K562 (cell line): ENCODE results near the gene DNAJC1. TPM values are rescaled to one million over a fixed set of nuclear protein-coding genes. Genes with fewer than 3 reads are reported as not detected.

Experiments
- BCLAF1 ChIP-seq, 2 experiments: fragments of 450-650 bp in 1 of 2; IDR thresholded peaks; 2 replicates each; pipeline ENCODE4 v1.6.1; 2011 to 2017; ENCODE audit warnings: low read depth in 2 of 2, antibody characterized with exemption in 1 of 2, borderline replicate concordance in 1 of 2, low read length in 1 of 2, mild to moderate bottlenecking in 1 of 2, mixed read lengths in 1 of 2; ENCODE audit not compliant: control insufficient read depth in 1 of 2
- BHLHE40 ChIP-seq: IDR thresholded peaks from 2 replicates; pipeline ENCODE4 v1.6.1; 2011; ENCODE audit warnings: low read length, improper control_type of control experiment
- CREB5 ChIP-seq: fragments of 250-450 bp; sonication (Bioruptor Pico); IDR thresholded peaks from 2 replicates; pipeline ENCODE4 v1.5.0; 2020; ENCODE audit warnings: mild to moderate bottlenecking
- FOXK1 ChIP-seq: sonication (generic); formaldehyde crosslinking; IDR thresholded peaks from 2 replicates; pipeline ENCODE4 v1.8.0; 2022; ENCODE audit warnings: missing genetic modification reagents, mild to moderate bottlenecking, borderline replicate concordance
- FOXM1 ChIP-seq, 2 experiments: fragments of 450-650 bp in 1 of 2; sonication (generic) in 1 of 2; formaldehyde crosslinking in 1 of 2; IDR thresholded peaks; 2 replicates each; pipeline versions ENCODE4 v1.6.1 to v1.9.0; 2017 to 2022; ENCODE audit warnings: low read depth in 2 of 2, mild to moderate bottlenecking in 2 of 2, missing genetic modification reagents in 1 of 2, moderate library complexity in 1 of 2
- HMG20A ChIP-seq: fragments of 450-650 bp; formaldehyde crosslinking; conservative IDR thresholded peaks from 2 replicates; pipeline ENCODE4 v1.4.0; 2020; ENCODE audit warnings: mild to moderate bottlenecking, mixed read lengths
- HNRNPUL1 ChIP-seq: fragments of 200-400 bp; formaldehyde crosslinking; IDR thresholded peaks from 2 replicates; pipeline ENCODE4 v1.6.1; 2017; ENCODE audit warnings: low read length
- IRF9 ChIP-seq: fragments of 450-650 bp; IDR thresholded peaks from 2 replicates; pipeline ENCODE4 v1.6.1; 2016; ENCODE audit warnings: missing biosample characterization, missing genetic modification characterization
- KDM4B ChIP-seq, 2 experiments: fragments of 450-650 bp in 1 of 2; sonication (generic) in 1 of 2; IDR thresholded peaks; 2 replicates each; pipeline ENCODE4 v1.6.1; 2016 to 2017; ENCODE audit warnings: borderline replicate concordance in 2 of 2, antibody characterized with exemption in 1 of 2, low read depth in 1 of 2, mild to moderate bottlenecking in 1 of 2
- MNT ChIP-seq, 2 experiments: fragments of 450-650 bp; conservative IDR thresholded peaks; 2 replicates each; pipeline ENCODE4 v1.6.1; 2017; ENCODE audit warnings: mild to moderate bottlenecking in 2 of 2, moderate library complexity in 2 of 2
- SMC3 ChIP-seq: conservative IDR thresholded peaks from 2 replicates; pipeline ENCODE4 v1.6.1; 2011; ENCODE audit warnings: low read depth, low read length, improper control_type of control experiment; ENCODE audit not compliant: insufficient read depth
- TAL1 ChIP-seq: fragments of 450-650 bp; IDR thresholded peaks from 2 replicates; pipeline ENCODE4 v1.6.1; 2016; ENCODE audit warnings: mild to moderate bottlenecking
- TCF7L2 ChIP-seq: fragments of 150-350 bp; IDR thresholded peaks from 2 replicates; pipeline ENCODE4 v1.6.1; 2016; ENCODE audit warnings: low read depth, mild to moderate bottlenecking, low read length, moderate library complexity
- XRCC3 ChIP-seq: fragments of 450-650 bp; IDR thresholded peaks from 2 replicates; pipeline ENCODE4 v1.6.1; 2017; ENCODE audit warnings: mild to moderate bottlenecking, moderate library complexity
- ZC3H11A ChIP-seq: IDR thresholded peaks from 2 replicates; pipeline ENCODE4 v1.6.1; 2012; ENCODE audit warnings: low read depth, low read length, improper control_type of control experiment
- ZNF212 ChIP-seq: fragments of 450-650 bp; formaldehyde crosslinking; IDR thresholded peaks from 2 replicates; pipeline ENCODE4 v1.4.0; 2020; ENCODE audit warnings: mild to moderate bottlenecking
- ZNF778 ChIP-seq: fragments of 450-650 bp; formaldehyde crosslinking; IDR thresholded peaks from 2 replicates; pipeline ENCODE4 v1.4.0; 2020; ENCODE audit warnings: mild to moderate bottlenecking, moderate library complexity
- polyA plus RNA-seq, 8 experiments: library from polyadenylated mRNA; depleted of rRNA in 4 of 8; stranded (reverse) in 5 of 8; unstranded in 3 of 8; fragments of >200 nt; fragmentation: Nextera tagmentation in 2 of 8; fragmentation: Illumina TruSeq in 1 of 8; extraction: Ambion mirVana in 2 of 8; extraction: Trizol in 1 of 8; gene quantifications; 2 replicates each; pipeline versions ENCODE4 v1.2.1 to v1.2.3, GENCODE V29; 2011 to 2014; ENCODE audit warnings: inconsistent platforms in 1 of 8, missing spikeins in 1 of 8
- total RNA-seq, 7 experiments: library from RNA; depleted of rRNA in 6 of 7; stranded (reverse); fragments of >200 nt in 6 of 7; fragmentation: Illumina TruSeq in 2 of 7; extraction: Trizol in 2 of 7; gene quantifications; 2 replicates each; pipeline versions ENCODE4 v1.2.1 to v1.2.3, GENCODE V29; 2011 to 2021; ENCODE audit warnings: low replicate concordance in 1 of 7
- TF ChIP-seq, protein P1 (sequence below): fragments of 250-450 bp; sonication (Bioruptor Pico); IDR thresholded peaks from 2 replicates; pipeline ENCODE4 v1.4.0; 2020; ENCODE audit warnings: mild to moderate bottlenecking, moderate library complexity

Gene DNAJC1
- total and polyA plus RNA-seq, 9 of the 15 experiments (the other 6 are each of a cell fraction or from before 2014, with no cell fraction given) = 5.4 to 77.6 (median 40.3) TPM

- TF ChIP-seq MNT (conservative IDR thresholded peaks at IDR 0.05) (peak in 1 of 2 experiments; percentile 33; a peak in 1 of 4 replicates), BHLHE40 (0 out of 2 replicates have a peak, but pooled peaks have one; percentile 9), BCLAF1 (IDR thresholded peaks at IDR 0.05; ENCODE audit: borderline replicate concordance in 1 of 2, control insufficient read depth in 1 of 2, low read depth in 2 of 2, low read length in 1 of 2) (no peak), HMG20A (CRISPR knock-in tag) (no peak), ZC3H11A (no peak), IRF9 (tag) (no peak), TAL1 (no peak), ZNF212 (CRISPR knock-in tag) (no peak), HNRNPUL1 (no peak), KDM4B (IDR thresholded peaks at IDR 0.05; ENCODE audit: borderline replicate concordance in 2 of 2, low read depth in 1 of 2) (no peak), XRCC3 (no peak), ZNF778 (no peak), TCF7L2 (no peak), CREB5 (CRISPR knock-in tag) (no peak), FOXM1 (IDR thresholded peaks at IDR 0.05; ENCODE audit: low read depth) (no peak), FOXM1 (CRISPR knock-in tag; IDR thresholded peaks at IDR 0.05; ENCODE audit: low read depth) (no peak), SMC3 (peak; percentile 75), FOXK1 (no peak)
- TF ChIP-seq, protein P1, sequence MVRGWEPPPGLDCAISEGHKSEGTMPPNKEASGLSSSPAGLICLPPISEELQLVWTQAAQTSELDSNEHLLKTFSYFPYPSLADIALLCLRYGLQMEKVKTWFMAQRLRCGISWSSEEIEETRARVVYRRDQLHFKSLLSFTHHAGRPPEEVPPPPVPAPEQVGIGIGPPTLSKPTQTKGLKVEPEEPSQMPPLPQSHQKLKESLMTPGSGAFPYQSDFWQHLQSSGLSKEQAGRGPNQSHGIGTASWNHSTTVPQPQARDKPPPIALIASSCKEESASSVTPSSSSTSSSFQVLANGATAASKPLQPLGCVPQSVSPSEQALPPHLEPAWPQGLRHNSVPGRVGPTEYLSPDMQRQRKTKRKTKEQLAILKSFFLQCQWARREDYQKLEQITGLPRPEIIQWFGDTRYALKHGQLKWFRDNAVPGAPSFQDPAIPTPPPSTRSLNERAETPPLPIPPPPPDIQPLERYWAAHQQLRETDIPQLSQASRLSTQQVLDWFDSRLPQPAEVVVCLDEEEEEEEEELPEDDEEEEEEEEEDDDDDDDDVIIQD (CRISPR knock-in tag) = no peak
These were observed 271.3 kb downstream of the DNAJC1 start (continued) for GRCh38 chr10:21732067-21732772.
